K562 (cell line): Measurements from ENCODE around the gene TLR3. TPM values are rescaled to one million over a fixed set of nuclear protein-coding genes. Genes with fewer than 3 reads are reported as not detected.

Experiments used
- ATAC-seq: fragments of 200-7000 bp; cut with Tn5 transposase; 3 replicates; pipeline ENCODE4 v1.9.1; 2020; ENCODE audit warnings: moderate library complexity
- BruUV-seq: library from RNA; stranded (reverse); fragments of 400-500 nt; replicated peaks from 2 replicates; lab custom pipeline; 2021; lab: Mats Ljungman, UMichigan
- CTCF ChIA-PET: fragments of 300-600 bp; formaldehyde crosslinking; extraction: SDS; loops from one replicate; lab custom pipeline; 2021; ENCODE audit warnings: low intra/inter-chr PET ratio; lab: Yijun Ruan, JAX
- POLR2A ChIA-PET: fragments of 300-600, 350-650 bp; sonication (Branson Sonifier 250); formaldehyde crosslinking; extraction: SDS; loops from one replicate; lab custom pipeline; 2021; ENCODE audit warnings: antibody characterized with exemption, inconsistent platforms; lab: Yijun Ruan, JAX
- DNase-seq, 4 experiments: peaks; one replicate each; pipeline versions ENCODE4 v3.0.0 to v3.0.0-alpha.2; 2011 to 2018; ENCODE audit warnings: low spot score in 3 of 4, mixed read lengths in 3 of 4; ENCODE audit errors: extremely low read depth in 1 of 4
- FAIRE-seq: peaks from 2 replicates; lab custom pipeline; 2011; peaks lifted over from hg19 to GRCh38; lab: Jason Lieb, UNC
- H2AFZ ChIP-seq: 2 replicates; pipeline ENCODE4 v1.6.0; 2011; ENCODE audit warnings: low read depth, low read length, control low read depth, inconsistent platforms
- H3K27ac ChIP-seq: fragments of 200-600 bp; 3 replicates; pipeline ENCODE4 v1.8.0; 2011; ENCODE audit warnings: low read depth, mild to moderate bottlenecking, control low read depth, inconsistent platforms, low read length, moderate library complexity, mixed read lengths; ENCODE audit errors: extremely low read depth
- H3K27me3 ChIP-seq, 2 experiments: fragments of 300-600 bp in 1 of 2; 2 replicates in 1 of 2; 3 replicates in 1 of 2; pipeline versions ENCODE4 v1.6.0 to v1.8.0; 2011; ENCODE audit warnings: inconsistent platforms in 2 of 2, low read length in 2 of 2, mild to moderate bottlenecking in 1 of 2, mixed read lengths in 1 of 2, moderate library complexity in 1 of 2; ENCODE audit not compliant: control insufficient read depth in 2 of 2, insufficient read depth in 2 of 2
- H3K36me3 ChIP-seq: fragments of 300-600 bp; 3 replicates; pipeline ENCODE4 v1.8.0; 2011; ENCODE audit warnings: mild to moderate bottlenecking, low read length, inconsistent platforms; ENCODE audit not compliant: control insufficient read depth, insufficient read depth
- H3K4me1 ChIP-seq, 2 experiments: fragments of 200-600 bp in 1 of 2; replicated peaks in 1 of 2; 2 replicates in 1 of 2; 3 replicates in 1 of 2; pipeline versions ENCODE4 v1.5.1 to v1.8.0; 2011; ENCODE audit warnings: inconsistent platforms in 2 of 2, low read length in 2 of 2, mild to moderate bottlenecking in 1 of 2, mixed read lengths in 1 of 2, moderate library complexity in 1 of 2; ENCODE audit not compliant: control insufficient read depth in 2 of 2, insufficient read depth in 2 of 2
- H3K4me2 ChIP-seq: 2 replicates; pipeline ENCODE4 v1.6.1; 2011; ENCODE audit warnings: low read length, control low read depth, inconsistent platforms, mixed read lengths; ENCODE audit not compliant: insufficient read depth
- H3K4me3 ChIP-seq: fragments of 200-600 bp; sonication (generic), shearing (Covaris generic); 2 replicates; pipeline ENCODE4 v1.5.1; 2016; ENCODE audit warnings: control low read depth, inconsistent platforms
- H3K79me2 ChIP-seq: fragments of 200-600 bp; 3 replicates; pipeline ENCODE4 v1.8.0; 2011; ENCODE audit warnings: low read length, inconsistent platforms; ENCODE audit not compliant: control insufficient read depth, insufficient read depth
- H3K9ac ChIP-seq, 2 experiments: 2 replicates each; pipeline versions ENCODE4 v1.6.0 to v1.6.1; 2011; ENCODE audit warnings: low read depth in 2 of 2, low read length in 2 of 2, control low read depth in 1 of 2, inconsistent platforms in 1 of 2, mild to moderate bottlenecking in 1 of 2, mixed read lengths in 1 of 2; ENCODE audit not compliant: insufficient read depth in 1 of 2
- H3K9me1 ChIP-seq: one replicate; pipeline ENCODE4 v1.6.0; 2011; ENCODE audit warnings: inconsistent platforms, mild to moderate bottlenecking, low read length, moderate library complexity; ENCODE audit not compliant: control insufficient read depth, insufficient read depth
- H3K9me3 ChIP-seq: replicated peaks from 2 replicates; pipeline ENCODE4 v1.5.1; 2011; ENCODE audit warnings: low read depth, low read length, inconsistent platforms; ENCODE audit not compliant: control insufficient read depth, insufficient read depth
- H4K20me1 ChIP-seq: replicated peaks from 2 replicates; pipeline ENCODE4 v1.6.1; 2011; ENCODE audit warnings: low read length, inconsistent platforms, mixed read lengths; ENCODE audit not compliant: control insufficient read depth, insufficient read depth
- BRF2 ChIP-seq: IDR thresholded peaks from 3 replicates; pipeline ENCODE4 v1.6.1; 2011; ENCODE audit warnings: borderline replicate concordance, mild to moderate bottlenecking; ENCODE audit not compliant: insufficient read length, insufficient read depth
- DEAF1 ChIP-seq: fragments of 450-650 bp; formaldehyde crosslinking; IDR thresholded peaks from 2 replicates; pipeline ENCODE4 v1.4.0; 2020; ENCODE audit warnings: mild to moderate bottlenecking, moderate library complexity
- ETV6 ChIP-seq, 3 experiments: fragments of 150-350 bp in 1 of 3; sonication (generic) in 1 of 3; formaldehyde crosslinking in 1 of 3; IDR thresholded peaks; 2 replicates each; pipeline versions ENCODE4 v1.6.1 to v1.8.0; 2014 to 2022; ENCODE audit warnings: borderline replicate concordance in 2 of 3, low read depth in 2 of 3, antibody characterized with exemption in 1 of 3, low read length in 1 of 3, mild to moderate bottlenecking in 1 of 3, missing genetic modification reagents in 1 of 3
- HMGXB4 ChIP-seq: sonication (generic); formaldehyde crosslinking; IDR thresholded peaks from 2 replicates; pipeline ENCODE4 v1.8.1; 2023; ENCODE audit warnings: mild to moderate bottlenecking, missing genetic modification reagents
- MXD1 ChIP-seq: fragments of 250-450 bp; sonication (Bioruptor Pico); IDR thresholded peaks from 2 replicates; pipeline ENCODE4 v1.8.0; 2021; ENCODE audit warnings: borderline replicate concordance, mild to moderate bottlenecking, moderate library complexity; ENCODE audit not compliant: poor library complexity, severe bottlenecking
- NFE2L1 ChIP-seq: fragments of 450-650 bp; IDR thresholded peaks from 2 replicates; pipeline ENCODE4 v1.6.1; 2016; ENCODE audit warnings: missing genetic modification characterization, low read depth, mild to moderate bottlenecking, missing compliant biosample characterization, moderate library complexity, borderline replicate concordance
- ZC3H8 ChIP-seq: fragments of 450-650 bp; IDR thresholded peaks from 2 replicates; pipeline ENCODE4 v1.6.1; 2017
- ZNF23 ChIP-seq: fragments of 250-450 bp; sonication (Bioruptor Pico); IDR thresholded peaks from 2 replicates; pipeline ENCODE4 v1.4.0; 2020; ENCODE audit warnings: mild to moderate bottlenecking
- WGBS: fragments of 100-300 bp; shearing (Covaris generic); methylation state at CpG from one replicate; pipeline ENCODE4 v1.1.6; 2016; ENCODE audit warnings: low coverage, mixed read lengths; ENCODE audit not compliant: insufficient coverage; ENCODE audit errors: missing lambda C conversion rate; 5-methylcytosine and 5-hydroxymethylcytosine counted together
- in situ Hi-C: fragments of 300-500 bp; cut with MboI; formaldehyde crosslinking; loops from 4 replicates; pipeline ENCODE4 v1.15.0; 2018; ENCODE audit warnings: inconsistent platforms, mixed read lengths
- intact Hi-C: fragments of 100-400 bp; cut with micrococcal nuclease; formaldehyde crosslinking; loops from 2 replicates; pipeline ENCODE4 v1.14.2; 2022
- polyA plus RNA-seq, 8 experiments: library from polyadenylated mRNA; depleted of rRNA in 4 of 8; stranded (reverse) in 5 of 8; unstranded in 3 of 8; fragments of >200 nt; fragmentation: Nextera tagmentation in 2 of 8; fragmentation: Illumina TruSeq in 1 of 8; extraction: Ambion mirVana in 2 of 8; extraction: Trizol in 1 of 8; gene quantifications; 2 replicates each; pipeline versions ENCODE4 v1.2.1 to v1.2.3, GENCODE V29; 2011 to 2014; ENCODE audit warnings: inconsistent platforms in 1 of 8, missing spikeins in 1 of 8
- total RNA-seq, 7 experiments: library from RNA; depleted of rRNA in 6 of 7; stranded (reverse); fragments of >200 nt in 6 of 7; fragmentation: Illumina TruSeq in 2 of 7; extraction: Trizol in 2 of 7; gene quantifications; 2 replicates each; pipeline versions ENCODE4 v1.2.1 to v1.2.3, GENCODE V29; 2011 to 2021; ENCODE audit warnings: low replicate concordance in 1 of 7

TLR3 gene
- total and polyA plus RNA-seq, 9 of the 15 experiments (the other 6 are each of a cell fraction or from before 2014, with no cell fraction given) = 0.01 TPM; not detected in 8

- intact Hi-C loops = loop anchor here (10.0 kb wide), 1 partner anchor 489 kb away; no protein-coding TSS in a partner anchor
- ChIA-PET CTCF (no interaction called here), POLR2A (interaction anchor here (1.1 kb wide), 1 partner anchor 70 kb away, joined by 3 read pairs; no protein-coding TSS in a partner anchor)
- Histone ChIP-seq H3K9me3 (no peaks in the 10 kb centered on the region), H3K27ac (no peak overlapping the region), H3K9ac (no peak overlapping the region), H3K27me3 (peaks cover 12 to 35% of the 10 kb centered on the region in 2 experiments), H3K4me3 (no peak overlapping the region), H3K79me2 (no peaks in the 10 kb centered on the region), H3K36me3 (no peaks in the 10 kb centered on the region), H3K4me1 (no peaks in the 10 kb centered on the region), H4K20me1 (no peaks in the 10 kb centered on the region), H2AFZ (no peak overlapping the region), H3K9me1 (no peaks in the 10 kb centered on the region), H3K4me2 (no peak overlapping the region)
- DNase-seq (no peak), FAIRE-seq (no peak), ATAC-seq (no peak)
- TF ChIP-seq NFE2L1 (no peak), ZNF23 (CRISPR knock-in tag) (no peak), MXD1 (no peak), BRF2 (no peak), ETV6 (IDR thresholded peaks at IDR 0.05; ENCODE audit: borderline replicate concordance in 1 of 2, low read depth in 2 of 2, low read length in 1 of 2) (no peak), ETV6 (CRISPR knock-in tag; IDR thresholded peaks at IDR 0.05; ENCODE audit: borderline replicate concordance) (no peak), ZC3H8 (no peak), DEAF1 (CRISPR knock-in tag) (no peak), HMGXB4 (CRISPR knock-in tag) (no peak)
- WGBS = 3% methylated on average over 3 of the region's 3 CpGs
- in situ Hi-C loops = no loop called here
- BruUV-seq = no TSS peak
Observed at GRCh38 chr4:186134257-186134656, 65.3 kb downstream of the TLR3 start.
